B cell (primary cell): ENCODE data around the gene ZCCHC3. TPM values are rescaled to one million over a fixed set of nuclear protein-coding genes. Genes with fewer than 3 reads are reported as not detected.

Experiments
- ATAC-seq: fragments of 200-7000 bp; cut with Tn5 transposase; one replicate; pipeline ENCODE4 v1.10.0; 2021; ENCODE audit warnings: low read depth, mild to moderate bottlenecking, moderate number of reproducible peaks, moderate library complexity
- CTCF ChIA-PET: fragments of 350-600 bp; sonication (Branson Sonifier 250); formaldehyde crosslinking; loops from one replicate; lab custom pipeline; 2021; ENCODE audit warnings: antibody characterized with exemption, inconsistent platforms; lab: Charles Lee
- POLR2A ChIA-PET: fragments of 350-600 bp; sonication (Branson Sonifier 250); formaldehyde crosslinking; loops from one replicate; lab custom pipeline; 2021; ENCODE audit warnings: antibody characterized with exemption; lab: Charles Lee
- DNase-seq: peaks from one replicate; pipeline ENCODE4 v3.0.0; 2013
- H2AFZ ChIP-seq: 2 replicates; pipeline ENCODE4 v1.6.1; 2012; ENCODE audit warnings: mild to moderate bottlenecking, low read depth, low read length; ENCODE audit not compliant: insufficient read depth, poor library complexity, severe bottlenecking
- H3K27ac ChIP-seq, 2 donors: 1 replicate in 1 of 2; 2 replicates in 1 of 2; pipeline ENCODE4 v1.5.1; 2012 to 2013; ENCODE audit warnings: low read length in 2 of 2, mild to moderate bottlenecking in 2 of 2, moderate library complexity in 1 of 2
- H3K27me3 ChIP-seq, 4 experiments: fragments of 200-600 bp in 1 of 4; sonication (generic) in 1 of 4; replicated peaks in 1 of 4; 1 replicate in 2 of 4; 2 replicates in 2 of 4; pipeline versions ENCODE4 v1.6.1 to v1.7.0; 2013 to 2016; ENCODE audit warnings: low read length in 3 of 4, mild to moderate bottlenecking in 2 of 4, mixed read lengths in 1 of 4, moderate library complexity in 1 of 4; ENCODE audit not compliant: insufficient read depth in 4 of 4, control insufficient read depth in 3 of 4; ENCODE audit errors: control extremely low read depth in 1 of 4
- H3K36me3 ChIP-seq, 2 experiments: replicated peaks in 1 of 2; 1 replicate in 1 of 2; 2 replicates in 1 of 2; pipeline versions ENCODE4 v1.6.1 to v1.7.1; 2013; ENCODE audit warnings: low read length in 1 of 2; ENCODE audit not compliant: insufficient read depth in 2 of 2, control insufficient read depth in 1 of 2; ENCODE audit errors: control extremely low read depth in 1 of 2, extremely low read depth in 1 of 2
- H3K4me1 ChIP-seq, 2 donors: fragments of 200-600 bp in 1 of 2; sonication (generic) in 1 of 2; 1 replicate in 1 of 2; 2 replicates in 1 of 2; pipeline versions ENCODE4 v1.5.1 to v1.6.1; 2013 to 2017; ENCODE audit warnings: low read length in 2 of 2; ENCODE audit not compliant: control insufficient read depth in 2 of 2, insufficient read depth in 2 of 2
- H3K4me2 ChIP-seq: replicated peaks from 2 replicates; pipeline ENCODE3; 2012; ENCODE audit warnings: mild to moderate bottlenecking, low read depth, low read length; ENCODE audit not compliant: poor library complexity, severe bottlenecking
- H3K4me3 ChIP-seq, 5 experiments: fragments of 200-600 bp in 1 of 5; sonication (generic) in 1 of 5; 1 replicate in 3 of 5; 2 replicates in 2 of 5; pipeline versions ENCODE4 v1.5.1 to v1.7.0; 2011 to 2016; ENCODE audit warnings: low read length in 4 of 5, mild to moderate bottlenecking in 4 of 5, low read depth in 2 of 5, control low read depth in 1 of 5, moderate library complexity in 1 of 5; ENCODE audit not compliant: insufficient read depth in 1 of 5; ENCODE audit errors: control extremely low read depth in 1 of 5, extremely low read depth in 1 of 5
- H3K79me2 ChIP-seq: fragments of 200-600 bp; sonication (generic); one replicate; pipeline ENCODE4 v1.6.0; 2016; ENCODE audit warnings: low read length; ENCODE audit not compliant: control insufficient read depth, insufficient read depth
- H3K9ac ChIP-seq: fragments of 200-600 bp; sonication (generic); 2 replicates; pipeline ENCODE4 v1.6.1; 2017; ENCODE audit warnings: mild to moderate bottlenecking, low read length, moderate library complexity
- H3K9me3 ChIP-seq, 3 donors: one replicate each; pipeline versions ENCODE4 v1.6.1 to v1.7.1; 2013; ENCODE audit warnings: low read length in 2 of 3; ENCODE audit not compliant: control insufficient read depth in 2 of 3, insufficient read depth in 1 of 3; ENCODE audit errors: control extremely low read depth in 1 of 3
- H4K20me1 ChIP-seq: 2 replicates; pipeline ENCODE4 v1.6.0; 2012; ENCODE audit warnings: mild to moderate bottlenecking, low read length; ENCODE audit not compliant: insufficient read depth, control insufficient read depth, poor library complexity, severe bottlenecking
- H3K27ac Mint-ChIP-seq: one replicate; pipeline ENCODE4 v1.8.0; 2021; ENCODE audit warnings: mixed read lengths
- H3K27me3 Mint-ChIP-seq: one replicate; pipeline ENCODE4 v1.8.0; 2021; ENCODE audit warnings: mixed read lengths
- H3K4me1 Mint-ChIP-seq: one replicate; pipeline ENCODE4 v1.8.0; 2021; ENCODE audit warnings: mixed read lengths
- H3K4me3 Mint-ChIP-seq: one replicate; pipeline ENCODE4 v1.8.0; 2021; ENCODE audit warnings: mixed read lengths
- H3K9me3 Mint-ChIP-seq: one replicate; pipeline ENCODE4 v1.8.0; 2022; ENCODE audit warnings: mixed read lengths; ENCODE audit not compliant: insufficient read depth
- CTCF ChIP-seq: fragments of 200-600 bp; IDR thresholded peaks from one replicate; pipeline ENCODE4 v1.8.0; 2022; ENCODE audit warnings: antibody characterized with exemption, mild to moderate bottlenecking
- EZH2 ChIP-seq: IDR thresholded peaks from 2 replicates; pipeline ENCODE4 v1.6.1; 2012; ENCODE audit warnings: borderline replicate concordance, low read depth, mild to moderate bottlenecking, moderate library complexity, low read length; ENCODE audit not compliant: insufficient read depth, poor library complexity, severe bottlenecking
- WGBS: methylation state at CpG from one replicate; pipeline ENCODE4 v1.1.5; 2013; ENCODE audit warnings: missing lambda C conversion rate; ENCODE audit not compliant: insufficient coverage; 5-methylcytosine and 5-hydroxymethylcytosine counted together
- intact Hi-C: fragments of 100-400 bp; cut with micrococcal nuclease; formaldehyde crosslinking; loops from one replicate; pipeline ENCODE4 v1.10.0; 2022
- polyA plus RNA-seq: library from polyadenylated mRNA; depleted of rRNA; stranded (reverse); fragments of >200 nt; gene quantifications from 2 replicates; pipeline ENCODE4 v1.2.3, GENCODE V29; 2012
- total RNA-seq, 2 donors: library from RNA; stranded (reverse); fragments of 120-200 nt in 1 of 2; gene quantifications; 1 replicate in 1 of 2; 2 replicates in 1 of 2; pipeline versions ENCODE4 v1.2.3 to v1.2.4, GENCODE V29; 2013 to 2022

ZCCHC3 gene
- total and polyA plus RNA-seq, 2 donors (not counting 1 experiment from before 2014, with no cell fraction given), result 12.8 to 35.7 TPM

- peak overlapping the region; percentile 58 for H3K9ac ChIP-seq
- H3K4me1 Mint-ChIP-seq, result peaks cover 16% of the 10 kb centered on the region
- H3K4me2 ChIP-seq, result peak overlapping the region; percentile 79
- H3K27me3 Mint-ChIP-seq, result no peaks in the 10 kb centered on the region
- TF ChIP-seq EZH2 (no peak), CTCF (no peak)
- ChIA-PET POLR2A (interaction anchor here (0.5 to 2.3 kb wide), 2 partner anchors 14 to 24 kb away, joined by 6 to 7 read pairs; no protein-coding TSS in a partner anchor), CTCF (interaction anchor here (0.9 to 3.0 kb wide), 6 partner anchors 10 to 45 kb away, joined by 3 to 17 read pairs (median 4); no protein-coding TSS in a partner anchor)
- 11% methylated on average over 28 of the region's 31 CpGs for WGBS
- intact Hi-C loops, result loop anchor here (1.0 kb wide), 3 partner anchors 12 to 20 kb away; partner anchors contain the start of gene C20orf96
- H3K36me3 ChIP-seq, result no peaks in the 10 kb centered on the region
- H3K27ac Mint-ChIP-seq, result peak overlapping the region; percentile 89
- DNase-seq (peak; percentile 89), ATAC-seq (peak; percentile 100)
- peaks cover 10 to 13% of the 10 kb centered on the region in 2 donors for H3K4me1 ChIP-seq
- peak overlapping the region in 1 of 2 donors; percentile 14 for H3K27ac ChIP-seq
- peaks cover 0 to 4% (median 0%) of the 10 kb centered on the region in 3 donors for H3K9me3 ChIP-seq
- H3K9me3 Mint-ChIP-seq, result no peaks in the 10 kb centered on the region
- H3K79me2 ChIP-seq, result no peaks in the 10 kb centered on the region
- no peaks in the 10 kb centered on the region for H4K20me1 ChIP-seq
- peak overlapping the region in 4 of 5 experiments; percentile 35 to 62 (median 44) for H3K4me3 ChIP-seq
- H2AFZ ChIP-seq, result peak overlapping the region; percentile 82
- H3K27me3 ChIP-seq, result no peaks in the 10 kb centered on the region
- peak overlapping the region; percentile 92 for H3K4me3 Mint-ChIP-seq
Observed at GRCh38 chr20:309841-310644, 12.7 kb downstream of the ZCCHC3 start.
